MCF 10A (cell line): Measurements from ENCODE around the gene MAPT. TPM values are rescaled to one million over a fixed set of nuclear protein-coding genes. Genes with fewer than 3 reads are reported as not detected.

Experiments
- BruUV-seq: library from RNA; stranded (reverse); fragments of 400-500 nt; replicated peaks from 2 replicates; lab custom pipeline; 2021; lab: Mats Ljungman, UMichigan
- CTCF ChIA-PET: fragments of 300-600 bp; sonication (Branson Sonifier 250); formaldehyde crosslinking; extraction: SDS; loops from one replicate; lab custom pipeline; 2021; ENCODE audit warnings: antibody characterized with exemption, inconsistent platforms; lab: Yijun Ruan, JAX
- POLR2A ChIA-PET: fragments of 300-600, 350-650 bp; sonication (Branson Sonifier 250); formaldehyde crosslinking; extraction: SDS; loops from one replicate; lab custom pipeline; 2020; ENCODE audit warnings: antibody characterized with exemption, inconsistent platforms; lab: Yijun Ruan, JAX
- DNase-seq: peaks from one replicate; pipeline ENCODE4 v3.0.0-alpha.2; 2018; ENCODE audit not compliant: unreplicated experiment
- H3K27ac Mint-ChIP-seq: one replicate; pipeline ENCODE4 v1.8.0; 2022; ENCODE audit warnings: mild to moderate bottlenecking, low read depth, mixed read lengths; ENCODE audit not compliant: unreplicated experiment
- H3K27me3 Mint-ChIP-seq: one replicate; pipeline ENCODE4 v1.8.0; 2022; ENCODE audit warnings: mixed read lengths; ENCODE audit not compliant: insufficient read depth, unreplicated experiment
- H3K36me3 Mint-ChIP-seq: one replicate; pipeline ENCODE4 v1.8.0; 2022; ENCODE audit warnings: mild to moderate bottlenecking, moderate library complexity, mixed read lengths; ENCODE audit not compliant: insufficient read depth, unreplicated experiment
- H3K4me1 Mint-ChIP-seq: one replicate; pipeline ENCODE4 v1.8.0; 2022; ENCODE audit warnings: mixed read lengths; ENCODE audit not compliant: insufficient read depth, unreplicated experiment
- H3K4me3 Mint-ChIP-seq: one replicate; pipeline ENCODE4 v1.8.0; 2022; ENCODE audit warnings: mild to moderate bottlenecking, moderate library complexity, mixed read lengths; ENCODE audit not compliant: unreplicated experiment
- H3K9me3 Mint-ChIP-seq: one replicate; pipeline ENCODE4 v1.8.0; 2022; ENCODE audit warnings: mixed read lengths; ENCODE audit not compliant: unreplicated experiment
- intact Hi-C: fragments of 100-400 bp; cut with micrococcal nuclease; formaldehyde crosslinking; loops from 2 replicates; pipeline ENCODE4 v1.14.1; 2022
- total RNA-seq: library from RNA; stranded (reverse); gene quantifications from 2 replicates; pipeline ENCODE4 v1.2.3, GENCODE V29; 2022
- TF ChIP-seq, protein P1 (sequence below): fragments of 200-600 bp; IDR thresholded peaks from one replicate; pipeline ENCODE4 v1.8.0; 2022; ENCODE audit warnings: antibody characterized with exemption, mild to moderate bottlenecking; ENCODE audit not compliant: unreplicated experiment

Gene MAPT
- total RNA-seq, 1 experiment from 2014 or later: 0.42 TPM

DNA sequence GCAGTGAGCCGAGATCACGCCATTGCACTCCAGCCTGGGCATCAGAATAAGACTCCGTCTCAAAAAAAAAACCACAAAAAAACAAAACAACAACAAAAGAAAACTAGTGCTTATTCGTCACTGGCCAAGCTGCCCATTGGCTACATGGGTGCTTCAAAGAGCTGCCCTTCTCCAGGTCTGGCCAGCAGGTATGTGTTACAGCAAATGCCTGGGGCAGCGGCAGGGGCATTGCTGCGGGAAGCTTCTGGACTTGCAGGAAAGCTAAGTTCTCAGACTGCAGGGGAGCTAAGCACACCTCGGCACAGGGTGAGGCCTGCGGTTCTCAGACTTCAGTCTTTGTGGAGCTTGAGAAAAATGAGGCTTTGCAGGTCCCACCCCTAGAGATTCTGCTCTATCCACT is 100.6 kb downstream of the MAPT start:
- no peaks in the 10 kb centered on the region for H3K36me3 Mint-ChIP-seq
- intact Hi-C loops: no loop called here
- H3K27me3 Mint-ChIP-seq: no peaks in the 10 kb centered on the region
- no peak for DNase-seq
- ChIA-PET CTCF (no interaction called here), POLR2A (no interaction called here)
- H3K27ac Mint-ChIP-seq: no peak overlapping the region
- H3K4me1 Mint-ChIP-seq: no peaks in the 10 kb centered on the region
- no TSS peak for BruUV-seq
- H3K9me3 Mint-ChIP-seq: no peaks in the 10 kb centered on the region
- H3K4me3 Mint-ChIP-seq: no peak overlapping the region
- TF ChIP-seq, protein P1, sequence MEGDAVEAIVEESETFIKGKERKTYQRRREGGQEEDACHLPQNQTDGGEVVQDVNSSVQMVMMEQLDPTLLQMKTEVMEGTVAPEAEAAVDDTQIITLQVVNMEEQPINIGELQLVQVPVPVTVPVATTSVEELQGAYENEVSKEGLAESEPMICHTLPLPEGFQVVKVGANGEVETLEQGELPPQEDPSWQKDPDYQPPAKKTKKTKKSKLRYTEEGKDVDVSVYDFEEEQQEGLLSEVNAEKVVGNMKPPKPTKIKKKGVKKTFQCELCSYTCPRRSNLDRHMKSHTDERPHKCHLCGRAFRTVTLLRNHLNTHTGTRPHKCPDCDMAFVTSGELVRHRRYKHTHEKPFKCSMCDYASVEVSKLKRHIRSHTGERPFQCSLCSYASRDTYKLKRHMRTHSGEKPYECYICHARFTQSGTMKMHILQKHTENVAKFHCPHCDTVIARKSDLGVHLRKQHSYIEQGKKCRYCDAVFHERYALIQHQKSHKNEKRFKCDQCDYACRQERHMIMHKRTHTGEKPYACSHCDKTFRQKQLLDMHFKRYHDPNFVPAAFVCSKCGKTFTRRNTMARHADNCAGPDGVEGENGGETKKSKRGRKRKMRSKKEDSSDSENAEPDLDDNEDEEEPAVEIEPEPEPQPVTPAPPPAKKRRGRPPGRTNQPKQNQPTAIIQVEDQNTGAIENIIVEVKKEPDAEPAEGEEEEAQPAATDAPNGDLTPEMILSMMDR: no peak

DNA sequence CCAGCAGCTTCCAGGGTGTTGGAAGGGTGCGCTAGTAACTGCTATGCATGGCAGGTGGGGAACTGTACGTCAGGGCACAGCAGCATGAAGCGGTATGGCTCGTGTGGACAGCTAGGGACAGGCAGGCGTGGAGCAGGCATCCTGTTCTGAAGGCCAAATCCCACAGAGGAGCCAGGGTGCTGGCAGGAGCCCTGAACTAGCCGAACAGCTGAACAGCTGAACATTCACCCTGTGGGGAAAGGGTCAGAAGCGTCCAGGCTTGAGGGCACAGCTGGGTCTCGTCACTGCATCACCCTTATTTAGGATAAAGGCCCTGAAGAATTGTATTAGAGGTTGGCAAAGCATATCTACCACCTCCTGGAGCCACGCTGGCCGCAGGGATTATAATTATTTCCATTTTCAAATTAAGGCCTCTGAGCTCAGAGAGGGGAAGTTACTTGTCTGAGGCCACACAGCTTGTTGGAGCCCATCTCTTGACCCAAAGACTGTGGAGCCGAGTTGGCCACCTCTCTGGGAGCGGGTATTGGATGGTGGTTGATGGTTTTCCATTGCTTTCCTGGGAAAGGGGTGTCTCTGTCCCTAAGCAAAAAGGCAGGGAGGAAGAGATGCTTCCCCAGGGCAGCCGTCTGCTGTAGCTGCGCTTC is 101.4 kb downstream of the MAPT start:
- no peak for DNase-seq
- no peak overlapping the region for H3K4me3 Mint-ChIP-seq
- H3K9me3 Mint-ChIP-seq: no peaks in the 10 kb centered on the region
- BruUV-seq: no TSS peak
- TF ChIP-seq, protein P1: no peak
- no peak overlapping the region for H3K27ac Mint-ChIP-seq
- intact Hi-C loops: no loop called here
- no peaks in the 10 kb centered on the region for H3K27me3 Mint-ChIP-seq
- no peaks in the 10 kb centered on the region for H3K36me3 Mint-ChIP-seq
- ChIA-PET POLR2A (interaction anchor here (0.6 kb wide), 1 partner anchor 172 kb away, joined by 3 read pairs; no protein-coding TSS in a partner anchor), CTCF (interaction anchor here (0.7 kb wide), 1 partner anchor 184 kb away, joined by 3 read pairs; no protein-coding TSS in a partner anchor)
- no peaks in the 10 kb centered on the region for H3K4me1 Mint-ChIP-seq

DNA sequence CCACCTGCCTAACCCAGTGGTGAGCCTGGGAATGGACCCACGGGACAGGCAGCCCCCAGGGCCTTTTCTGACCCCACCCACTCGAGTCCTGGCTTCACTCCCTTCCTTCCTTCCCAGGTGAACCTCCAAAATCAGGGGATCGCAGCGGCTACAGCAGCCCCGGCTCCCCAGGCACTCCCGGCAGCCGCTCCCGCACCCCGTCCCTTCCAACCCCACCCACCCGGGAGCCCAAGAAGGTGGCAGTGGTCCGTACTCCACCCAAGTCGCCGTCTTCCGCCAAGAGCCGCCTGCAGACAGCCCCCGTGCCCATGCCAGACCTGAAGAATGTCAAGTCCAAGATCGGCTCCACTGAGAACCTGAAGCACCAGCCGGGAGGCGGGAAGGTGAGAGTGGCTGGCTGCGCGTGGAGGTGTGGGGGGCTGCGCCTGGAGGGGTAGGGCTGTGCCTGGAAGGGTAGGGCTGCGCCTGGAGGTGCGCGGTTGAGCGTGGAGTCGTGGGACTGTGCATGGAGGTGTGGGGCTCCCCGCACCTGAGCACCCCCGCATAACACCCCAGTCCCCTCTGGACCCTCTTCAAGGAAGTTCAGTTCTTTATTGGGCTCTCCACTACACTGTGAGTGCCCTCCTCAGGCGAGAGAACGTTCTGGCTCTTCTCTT is 102.1 kb downstream of the MAPT start:
- CTCF ChIA-PET: no interaction called here
- POLR2A ChIA-PET: no interaction called here
- H3K36me3 Mint-ChIP-seq: no peaks in the 10 kb centered on the region
- TF ChIP-seq, protein P1: no peak
- no peak overlapping the region for H3K27ac Mint-ChIP-seq
- no peaks in the 10 kb centered on the region for H3K4me1 Mint-ChIP-seq
- no TSS peak for BruUV-seq
- intact Hi-C loops: no loop called here
- no peak overlapping the region for H3K4me3 Mint-ChIP-seq
- H3K9me3 Mint-ChIP-seq: no peaks in the 10 kb centered on the region
- DNase-seq: no peak
- no peaks in the 10 kb centered on the region for H3K27me3 Mint-ChIP-seq

DNA sequence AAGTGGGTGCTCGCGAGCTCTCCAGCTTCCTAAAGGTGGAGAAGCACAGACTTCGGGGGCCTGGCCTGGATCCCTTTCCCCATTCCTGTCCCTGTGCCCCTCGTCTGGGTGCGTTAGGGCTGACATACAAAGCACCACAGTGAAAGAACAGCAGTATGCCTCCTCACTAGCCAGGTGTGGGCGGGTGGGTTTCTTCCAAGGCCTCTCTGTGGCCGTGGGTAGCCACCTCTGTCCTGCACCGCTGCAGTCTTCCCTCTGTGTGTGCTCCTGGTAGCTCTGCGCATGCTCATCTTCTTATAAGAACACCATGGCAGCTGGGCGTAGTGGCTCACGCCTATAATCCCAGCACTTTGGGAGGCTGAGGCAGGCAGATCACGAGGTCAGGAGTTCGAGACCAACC is 102.8 kb downstream of the MAPT start:
- no peaks in the 10 kb centered on the region for H3K9me3 Mint-ChIP-seq
- TF ChIP-seq, protein P1: no peak
- no peaks in the 10 kb centered on the region for H3K4me1 Mint-ChIP-seq
- intact Hi-C loops: no loop called here
- POLR2A ChIA-PET: no interaction called here
- peaks cover 7% of the 10 kb centered on the region for H3K27me3 Mint-ChIP-seq
- no peak overlapping the region for H3K4me3 Mint-ChIP-seq
- no peaks in the 10 kb centered on the region for H3K36me3 Mint-ChIP-seq
- CTCF ChIA-PET: no interaction called here
- no peak overlapping the region for H3K27ac Mint-ChIP-seq
- DNase-seq: no peak
- BruUV-seq: no TSS peak
